Natural killer cell (primary cell): ENCODE measurements around the gene CALCR. TPM values are rescaled to one million over a fixed set of nuclear protein-coding genes. Genes with fewer than 3 reads are reported as not detected.
"Not testable (repeated sequence)": the region's sequence is repeated elsewhere in the genome, so short reads cannot be mapped to it uniquely, and the experiment has no call there.

Source experiments
- ATAC-seq, 3 donors: fragments of 150-1000 bp in 2 of 3; fragments of 200-7000 bp in 1 of 3; cut with Tn5 transposase; 1 replicate in 1 of 3; 2 replicates in 2 of 3; pipeline ENCODE4 v1.10.0; 2021; ENCODE audit warnings: mild to moderate bottlenecking in 2 of 3, moderate library complexity in 2 of 3
- DNase-seq, 2 donors: peaks; one replicate each; pipeline versions ENCODE4 v3.0.0 to v3.0.0-alpha.2; 2013 to 2021; ENCODE audit warnings: mixed read lengths in 1 of 2
- H3K27ac ChIP-seq: one replicate; pipeline ENCODE4 v1.5.1; 2013; ENCODE audit warnings: mild to moderate bottlenecking, low read length
- H3K27me3 ChIP-seq: one replicate; pipeline ENCODE4 v1.6.1; 2013; ENCODE audit warnings: low read length; ENCODE audit not compliant: control insufficient read depth, insufficient read depth
- H3K36me3 ChIP-seq: one replicate; pipeline ENCODE4 v1.6.1; 2013; ENCODE audit warnings: low read length; ENCODE audit not compliant: control insufficient read depth, insufficient read depth
- H3K4me1 ChIP-seq: one replicate; pipeline ENCODE4 v1.6.1; 2013; ENCODE audit warnings: low read length; ENCODE audit not compliant: control insufficient read depth, insufficient read depth
- H3K4me3 ChIP-seq: one replicate; pipeline ENCODE4 v1.5.1; 2013; ENCODE audit warnings: low read length
- H3K9me3 ChIP-seq: one replicate; pipeline ENCODE4 v1.6.1; 2013; ENCODE audit warnings: low read length; ENCODE audit not compliant: control insufficient read depth, insufficient read depth
- H3K27ac Mint-ChIP-seq, 2 donors: one replicate each; pipeline ENCODE4 v1.8.0; 2022; ENCODE audit warnings: mild to moderate bottlenecking in 2 of 2, mixed read lengths in 2 of 2, moderate library complexity in 1 of 2
- H3K27me3 Mint-ChIP-seq, 2 donors: one replicate each; pipeline ENCODE4 v1.8.0; 2022; ENCODE audit warnings: low read depth in 2 of 2, mixed read lengths in 2 of 2
- H3K36me3 Mint-ChIP-seq: one replicate; pipeline ENCODE4 v1.8.0; 2022; ENCODE audit warnings: mixed read lengths
- H3K4me1 Mint-ChIP-seq, 2 donors: one replicate each; pipeline ENCODE4 v1.8.0; 2022; ENCODE audit warnings: mixed read lengths in 2 of 2
- H3K4me3 Mint-ChIP-seq: one replicate; pipeline ENCODE4 v1.8.0; 2022; ENCODE audit warnings: mild to moderate bottlenecking, moderate library complexity, mixed read lengths
- H3K9me3 Mint-ChIP-seq, 2 donors: one replicate each; pipeline ENCODE4 v1.8.0; 2022; ENCODE audit warnings: mixed read lengths in 2 of 2
- CTCF ChIP-seq: fragments of 200-600 bp; IDR thresholded peaks from one replicate; pipeline ENCODE4 v1.8.0; 2022; ENCODE audit warnings: antibody characterized with exemption
- WGBS: methylation state at CpG from one replicate; pipeline ENCODE4 v1.1.7; 2013; ENCODE audit warnings: missing lambda C conversion rate; ENCODE audit not compliant: insufficient coverage; 5-methylcytosine and 5-hydroxymethylcytosine counted together
- intact Hi-C: fragments of 100-400 bp; cut with micrococcal nuclease; formaldehyde crosslinking; loops from one replicate; pipeline ENCODE4 v1.14.2; 2022
- total RNA-seq, 4 donors: library from RNA; stranded (reverse); fragments of 120-200 nt in 1 of 4; gene quantifications; one replicate each; pipeline versions ENCODE4 v1.2.3 to v1.2.4, GENCODE V29; 2013 to 2022

Gene CALCR
- total RNA-seq, 3 donors from 2014 or later (not counting 1 experiment from before 2014, with no cell fraction given) = not detected

DNA sequence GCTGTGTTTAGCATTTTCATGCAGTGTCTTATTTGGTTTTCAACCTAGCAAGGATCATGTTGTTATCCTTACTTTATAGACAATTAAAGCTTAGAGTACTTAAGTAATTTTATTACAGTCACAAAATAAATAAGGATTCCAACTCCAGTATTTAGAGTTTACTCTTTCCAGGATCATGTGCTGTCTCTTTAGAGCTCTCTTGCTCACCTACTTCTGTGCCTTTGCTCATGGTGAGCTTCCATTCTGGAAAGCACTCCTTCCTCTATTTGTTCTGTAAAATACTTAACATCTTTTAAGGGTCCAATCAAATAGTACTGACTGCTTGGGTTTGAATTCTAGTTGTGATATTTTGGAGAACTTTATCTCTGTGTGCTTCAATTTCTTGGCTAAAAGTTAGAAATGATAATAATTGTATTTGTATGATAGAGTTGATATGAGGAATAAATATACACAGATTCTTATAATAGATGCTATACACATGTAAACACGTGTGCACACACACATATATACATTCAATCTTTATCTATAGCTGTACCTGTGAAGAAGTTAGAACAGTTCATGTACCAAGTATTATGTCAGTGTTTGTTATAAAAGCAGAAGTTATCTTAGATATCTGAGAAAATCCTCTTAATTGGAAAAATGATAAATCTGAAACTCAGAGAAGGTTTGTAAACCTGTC is 18.2 kb upstream of the CALCR start:
- no peak overlapping the region for H3K4me3 Mint-ChIP-seq
- Histone ChIP-seq H3K27ac (no peak overlapping the region), H3K27me3 (no peaks in the 10 kb centered on the region), H3K4me1 (no peaks in the 10 kb centered on the region), H3K9me3 (no peaks in the 10 kb centered on the region), H3K4me3 (no peak overlapping the region), H3K36me3 (no peaks in the 10 kb centered on the region)
- H3K27me3 Mint-ChIP-seq = no peaks in the 10 kb centered on the region
- ATAC-seq (no peak), DNase-seq (no peak)
- no peak for TF ChIP-seq CTCF
- no CpG with 5 or more reads among the region's 1 CpG for WGBS
- peaks cover 2 to 9% of the 10 kb centered on the region in 2 donors for H3K9me3 Mint-ChIP-seq
- no peaks in the 10 kb centered on the region for H3K4me1 Mint-ChIP-seq
- no peak overlapping the region for H3K27ac Mint-ChIP-seq
- intact Hi-C loops = no loop called here
- H3K36me3 Mint-ChIP-seq = no peaks in the 10 kb centered on the region

DNA sequence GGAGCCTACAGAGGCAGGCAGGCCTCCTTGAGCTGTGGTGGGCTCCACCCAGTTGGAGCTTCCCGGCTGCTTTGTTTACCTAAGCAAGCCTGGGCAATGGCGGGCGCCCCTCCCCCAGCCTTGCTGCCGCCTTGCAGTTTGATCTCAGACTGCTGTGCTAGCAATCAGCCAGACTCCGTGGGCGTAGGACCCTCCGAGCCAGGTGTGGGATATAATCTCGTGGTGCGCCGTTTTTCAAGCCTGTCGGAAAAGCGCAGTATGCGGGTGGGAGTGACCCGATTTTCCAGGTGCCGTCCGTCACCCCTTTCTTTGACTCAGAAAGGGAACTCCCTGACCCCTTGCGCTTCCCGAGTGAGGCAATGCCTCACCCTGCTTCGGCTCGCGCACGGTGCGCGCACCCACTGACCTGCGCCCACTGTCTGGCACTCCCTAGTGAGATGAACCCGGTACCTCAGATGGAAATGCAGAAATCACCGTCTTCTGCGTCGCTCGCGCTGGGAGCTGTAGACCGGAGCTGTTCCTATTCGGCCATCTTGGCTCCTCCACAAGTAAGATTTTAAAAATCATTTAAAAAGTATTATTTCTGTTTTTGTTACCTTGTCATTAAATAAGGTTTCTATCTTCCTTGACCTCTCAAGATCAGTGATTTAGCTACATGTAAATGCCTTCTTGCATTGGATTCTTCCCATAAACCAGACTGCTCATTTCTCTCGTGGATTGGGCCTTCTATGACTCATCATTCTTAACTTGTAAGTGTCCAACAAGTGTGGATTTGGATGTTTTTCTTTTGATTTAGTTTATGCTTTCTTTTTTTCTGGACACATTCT is 16.9 kb upstream of the CALCR start:
- intact Hi-C loops, ATAC-seq, H3K9me3 Mint-ChIP-seq, H3K4me1 ChIP-seq, H3K4me3 Mint-ChIP-seq, DNase-seq, H3K36me3 ChIP-seq, H3K27ac ChIP-seq, H3K27me3 Mint-ChIP-seq, H3K9me3 ChIP-seq, H3K36me3 Mint-ChIP-seq, H3K4me1 Mint-ChIP-seq, H3K27me3 ChIP-seq, H3K27ac Mint-ChIP-seq, H3K4me3 ChIP-seq: not testable (repeated sequence)
- 89% methylated on average over 15 of the region's 34 CpGs for WGBS

DNA sequence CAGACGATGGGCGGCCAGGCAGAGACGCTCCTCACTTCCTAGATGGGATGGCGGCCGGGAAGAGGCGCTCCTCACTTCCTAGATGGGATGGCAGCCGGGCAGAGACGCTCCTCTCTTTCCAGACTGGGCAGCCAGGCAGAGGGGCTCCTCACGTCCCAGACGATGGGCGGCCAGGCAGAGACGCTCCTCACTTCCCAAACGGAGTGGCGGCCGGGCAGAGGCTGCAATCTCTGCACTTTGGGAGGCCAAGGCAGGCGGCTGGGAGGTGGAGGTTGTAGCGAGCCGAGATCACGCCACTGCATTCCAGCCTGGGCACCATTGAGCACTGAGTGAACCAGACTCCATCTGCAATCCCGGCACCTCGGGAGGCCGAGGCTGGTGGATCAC is 11.9 kb upstream of the CALCR start:
- H3K36me3 ChIP-seq, H3K4me3 ChIP-seq, H3K4me1 Mint-ChIP-seq, H3K27ac ChIP-seq, H3K27me3 Mint-ChIP-seq, intact Hi-C loops, H3K27me3 ChIP-seq, DNase-seq, H3K36me3 Mint-ChIP-seq, H3K9me3 Mint-ChIP-seq, ATAC-seq, H3K27ac Mint-ChIP-seq, H3K4me3 Mint-ChIP-seq, H3K4me1 ChIP-seq, H3K9me3 ChIP-seq: not testable (repeated sequence)
- 98% methylated on average over 15 of the region's 22 CpGs for WGBS

GRCh38 chr7:93585694-93586478 is 11.4 kb upstream of the CALCR start:
- intact Hi-C loops, ATAC-seq: not testable (repeated sequence)
- WGBS = 94% methylated on average over 20 of the region's 54 CpGs

More at GRCh38 chr7:93585694-93586478, 11.4 kb upstream of the CALCR start:
- not testable (repeated sequence) for H3K36me3 Mint-ChIP-seq, H3K27ac Mint-ChIP-seq, H3K9me3 Mint-ChIP-seq, H3K4me1 Mint-ChIP-seq, H3K27me3 Mint-ChIP-seq, H3K9me3 ChIP-seq, H3K4me3 Mint-ChIP-seq, DNase-seq, H3K27ac ChIP-seq, H3K4me3 ChIP-seq, H3K36me3 ChIP-seq, H3K4me1 ChIP-seq, H3K27me3 ChIP-seq
